Measurements from ENCODE around the gene NDUFB4.
"Not testable (repeated sequence)": the region's sequence is repeated elsewhere in the genome, so short reads cannot be mapped to it uniquely, and the experiment has no call there.

The NDUFB4 gene

DNA sequence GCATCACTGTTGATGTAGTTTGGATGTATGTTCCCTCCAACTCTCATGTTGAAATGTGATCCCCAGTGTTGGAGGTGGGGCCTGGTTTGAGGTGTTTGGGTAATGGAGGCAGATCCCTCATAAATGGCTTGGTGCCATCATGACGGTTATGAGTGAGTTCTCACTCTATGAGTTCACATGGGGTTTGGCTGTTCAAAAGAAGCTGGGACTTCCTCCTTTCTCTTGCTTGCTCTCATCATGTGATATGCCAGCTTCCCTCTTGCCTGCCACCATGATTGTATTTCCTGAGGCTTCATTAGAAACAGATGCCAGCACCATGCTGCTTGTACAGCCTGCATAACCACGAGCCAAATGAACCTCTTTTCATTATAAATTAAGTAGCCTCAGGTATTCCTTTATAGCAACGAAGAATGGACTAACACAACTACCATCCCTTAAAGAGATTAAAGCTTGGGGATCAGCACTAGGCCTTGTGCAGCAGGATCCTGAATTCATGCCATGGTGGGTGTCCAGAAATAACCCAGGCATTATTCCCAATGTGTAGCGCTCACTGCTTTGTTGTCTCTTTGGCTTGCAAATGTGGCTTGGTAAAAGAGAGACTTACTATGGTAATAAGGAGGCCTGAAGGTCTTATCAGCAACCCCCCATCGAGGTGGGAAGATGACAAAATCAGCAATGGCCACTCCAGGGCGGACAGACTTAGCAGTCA is 41.9 kb downstream of the NDUFB4 start:
- no peak for DNase-seq (ENCODE audit: low spot score)

GRCh38 chr3:120638820-120639219 is 42.7 kb downstream of the NDUFB4 start:
- DNase-seq (ENCODE audit: low spot score), result not testable (repeated sequence)

GRCh38 chr3:120640231-120640630 is 44.1 kb downstream of the NDUFB4 start:
- no peak for DNase-seq (ENCODE audit: low spot score)

DNA sequence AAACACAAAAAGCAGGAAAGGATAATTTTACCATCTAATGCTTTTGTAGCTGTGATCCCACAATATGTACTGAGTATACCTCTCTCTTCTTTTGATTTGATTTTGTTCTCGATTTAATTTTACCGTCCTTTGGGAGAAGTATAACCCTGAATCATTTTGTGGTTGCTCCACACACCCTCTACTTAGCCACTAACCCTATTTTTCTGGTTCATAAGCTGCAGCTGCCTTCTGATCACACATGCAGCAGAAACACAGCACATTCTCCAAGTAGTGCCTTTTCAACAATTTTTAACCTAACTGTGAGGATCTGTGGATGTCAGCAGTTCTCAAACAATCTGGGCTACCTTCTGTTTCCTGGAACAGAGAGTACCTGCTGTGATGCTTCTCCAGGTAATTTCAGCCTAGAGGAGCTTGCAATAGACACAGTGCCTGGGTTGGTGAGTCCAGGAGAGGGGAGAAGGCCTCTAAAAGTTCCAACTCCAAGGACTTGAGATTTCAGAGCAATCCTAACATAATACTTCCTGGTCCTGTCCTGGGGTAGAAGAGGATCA is 45.6 kb downstream of the NDUFB4 start:
- no peak for DNase-seq (ENCODE audit: low spot score)

DNA sequence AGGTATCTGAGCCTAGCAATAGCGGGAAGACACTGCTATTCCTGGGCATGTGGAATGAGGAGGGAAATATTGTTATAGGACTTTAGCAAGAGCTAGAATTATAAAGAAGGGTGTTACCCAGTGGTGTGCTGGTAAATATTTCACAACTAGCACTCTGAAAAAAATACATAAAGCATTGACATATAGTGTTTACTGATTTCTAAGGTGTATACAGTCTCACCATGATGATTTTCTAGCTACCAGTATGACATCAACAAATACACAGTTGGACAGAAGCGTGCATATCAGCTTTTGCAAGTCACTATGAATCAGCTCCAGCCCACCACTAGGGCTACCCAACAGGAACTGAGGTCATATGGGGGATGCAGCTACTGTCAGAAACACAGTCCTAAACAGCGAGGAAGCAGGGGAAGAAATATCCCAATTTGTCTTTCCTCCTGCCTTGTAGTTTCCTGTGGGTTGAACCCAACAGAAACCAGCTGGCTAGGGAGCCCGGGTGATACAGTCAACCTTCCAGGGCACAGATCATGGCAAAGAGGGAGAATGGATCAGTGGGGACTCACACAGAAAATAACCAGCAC is 46.3 kb downstream of the NDUFB4 start:
- no peak for DNase-seq (ENCODE audit: low spot score)

GRCh38 chr3:120645083-120645845 is 49.1 kb downstream of the NDUFB4 start:
- DNase-seq (ENCODE audit: low spot score), result no peak

- DNase-seq (ENCODE audit: low spot score), result no peak
Measured at GRCh38 chr3:120646771-120647432, 50.8 kb downstream of the NDUFB4 start.

DNA sequence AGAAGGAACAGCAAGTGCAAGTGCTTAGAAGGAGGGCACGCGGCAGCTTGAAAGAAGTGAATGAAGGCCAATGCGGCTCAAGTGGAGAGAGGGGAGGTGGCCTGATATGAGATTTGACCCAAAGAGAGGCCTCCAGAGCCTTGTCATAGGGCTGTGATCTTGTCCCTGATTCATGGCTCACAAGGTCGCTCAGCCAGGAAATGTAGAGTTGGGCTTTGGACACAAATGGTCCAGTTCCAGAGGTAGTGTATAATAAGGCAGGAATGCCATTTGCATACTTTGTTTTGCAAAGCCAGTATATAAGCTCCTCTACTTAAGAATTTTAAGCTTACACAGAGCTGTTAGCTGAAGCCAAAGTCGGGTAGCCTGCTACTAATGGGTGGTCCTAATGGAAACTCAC is 52.2 kb downstream of the NDUFB4 start:
- DNase-seq (ENCODE audit: low spot score), result no peak

DNA sequence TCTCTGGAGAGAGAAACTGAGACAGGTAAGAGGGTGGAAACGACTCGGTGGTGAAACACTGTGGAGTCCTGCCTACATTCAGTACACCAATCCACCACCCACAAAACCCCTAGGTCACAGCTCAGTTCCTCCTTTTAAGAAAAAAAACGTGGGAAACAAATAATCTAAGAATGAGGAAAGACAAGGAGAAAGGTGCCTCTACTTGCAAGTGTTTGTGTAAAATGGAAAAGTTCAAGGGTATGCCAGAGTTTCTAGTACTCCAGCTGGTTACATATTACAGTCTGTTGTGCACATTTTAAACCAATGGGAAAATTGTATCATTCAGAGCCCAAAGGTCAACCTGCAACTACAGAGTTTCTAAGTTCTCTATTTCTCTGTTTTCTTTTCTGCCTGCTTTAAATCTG is 53.7 kb downstream of the NDUFB4 start:
- no peak for DNase-seq (ENCODE audit: low spot score)

- no peak for DNase-seq (ENCODE audit: low spot score)
Measured at GRCh38 chr3:120650311-120650710, 54.2 kb downstream of the NDUFB4 start.
